ENCODE data around the gene SORBS1.

GRCh38 chr10:95296764-95297163, 264.4 kb downstream of the SORBS1 start:
- TF ChIP-seq, protein P1, sequence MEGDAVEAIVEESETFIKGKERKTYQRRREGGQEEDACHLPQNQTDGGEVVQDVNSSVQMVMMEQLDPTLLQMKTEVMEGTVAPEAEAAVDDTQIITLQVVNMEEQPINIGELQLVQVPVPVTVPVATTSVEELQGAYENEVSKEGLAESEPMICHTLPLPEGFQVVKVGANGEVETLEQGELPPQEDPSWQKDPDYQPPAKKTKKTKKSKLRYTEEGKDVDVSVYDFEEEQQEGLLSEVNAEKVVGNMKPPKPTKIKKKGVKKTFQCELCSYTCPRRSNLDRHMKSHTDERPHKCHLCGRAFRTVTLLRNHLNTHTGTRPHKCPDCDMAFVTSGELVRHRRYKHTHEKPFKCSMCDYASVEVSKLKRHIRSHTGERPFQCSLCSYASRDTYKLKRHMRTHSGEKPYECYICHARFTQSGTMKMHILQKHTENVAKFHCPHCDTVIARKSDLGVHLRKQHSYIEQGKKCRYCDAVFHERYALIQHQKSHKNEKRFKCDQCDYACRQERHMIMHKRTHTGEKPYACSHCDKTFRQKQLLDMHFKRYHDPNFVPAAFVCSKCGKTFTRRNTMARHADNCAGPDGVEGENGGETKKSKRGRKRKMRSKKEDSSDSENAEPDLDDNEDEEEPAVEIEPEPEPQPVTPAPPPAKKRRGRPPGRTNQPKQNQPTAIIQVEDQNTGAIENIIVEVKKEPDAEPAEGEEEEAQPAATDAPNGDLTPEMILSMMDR (IDR thresholded peaks at IDR 0.05; ENCODE audit: insufficient read depth, low read length, poor library complexity, severe bottlenecking), result no peak
- no peak for TF ChIP-seq EZH2phosphoT487 (conservative IDR thresholded peaks at IDR 0.05; ENCODE audit: low read length)

All from SU-DHL-6 (cell line).